MM.1S (cell line): Measurements from ENCODE around the gene ASPRV1.

ENCODE experiments used
- DNase-seq: peaks from one replicate; pipeline ENCODE4 v3.0.0-alpha.2; 2015
- H2AFZ ChIP-seq: fragments of 300-600 bp; sonication (generic); 2 replicates; pipeline ENCODE4 v1.6.0; 2016; ENCODE audit warnings: antibody characterized with exemption, low read length
- H3F3A ChIP-seq: fragments of 300-600 bp; sonication (generic); 2 replicates; pipeline ENCODE4 v1.6.1; 2016; ENCODE audit warnings: mild to moderate bottlenecking, antibody characterized with exemption, low read length, moderate library complexity, mixed read lengths; ENCODE audit not compliant: insufficient read depth
- H3K27ac ChIP-seq: fragments of 300-600 bp; sonication (generic); 2 replicates; pipeline ENCODE4 v1.5.1; 2016; ENCODE audit warnings: mild to moderate bottlenecking, low read length
- H3K27me3 ChIP-seq: fragments of 300-600 bp; sonication (generic); replicated peaks from 2 replicates; pipeline ENCODE4 v1.6.0; 2016; ENCODE audit warnings: low read length; ENCODE audit not compliant: insufficient read depth
- H3K36me3 ChIP-seq: fragments of 300-600 bp; sonication (generic); replicated peaks from 2 replicates; pipeline ENCODE4 v1.6.1; 2016; ENCODE audit warnings: mild to moderate bottlenecking, low read length, mixed read lengths; ENCODE audit not compliant: insufficient read depth
- H3K4me1 ChIP-seq: fragments of 300-600 bp; sonication (generic); 2 replicates; pipeline ENCODE4 v1.6.1; 2016; ENCODE audit warnings: low read length, mixed read lengths
- H3K4me2 ChIP-seq: fragments of 300-600 bp; sonication (generic); 2 replicates; pipeline ENCODE4 v1.6.0; 2016; ENCODE audit warnings: low read depth, low read length
- H3K4me3 ChIP-seq: fragments of 300-600 bp; sonication (generic); 2 replicates; pipeline ENCODE4 v1.5.1; 2016; ENCODE audit warnings: low read length, mixed read lengths
- H3K79me2 ChIP-seq: fragments of 300-600 bp; sonication (generic); 2 replicates; pipeline ENCODE4 v1.6.1; 2016; ENCODE audit warnings: mixed run types, low read length, mixed read lengths
- H3K9ac ChIP-seq: fragments of 300-600 bp; sonication (generic); 2 replicates; pipeline ENCODE4 v1.6.1; 2016; ENCODE audit warnings: low read length, mixed read lengths
- H3K9me2 ChIP-seq: fragments of 300-600 bp; sonication (generic); replicated peaks from 2 replicates; pipeline ENCODE4 v1.6.1; 2016; ENCODE audit warnings: mild to moderate bottlenecking, low read length, mixed read lengths; ENCODE audit not compliant: insufficient read depth
- H3K9me3 ChIP-seq: fragments of 300-600 bp; sonication (generic); replicated peaks from 2 replicates; pipeline ENCODE4 v1.6.1; 2016; ENCODE audit warnings: mild to moderate bottlenecking, low read length, mixed read lengths; ENCODE audit not compliant: insufficient read depth
- H4K20me1 ChIP-seq: fragments of 300-600 bp; sonication (generic); 2 replicates; pipeline ENCODE4 v1.6.1; 2016; ENCODE audit warnings: mild to moderate bottlenecking, low read length, moderate library complexity, mixed read lengths; ENCODE audit not compliant: insufficient read depth
- CTCF ChIP-seq: fragments of 300-600 bp; sonication (generic); IDR thresholded peaks from 2 replicates; pipeline ENCODE4 v1.5.1; 2016; ENCODE audit warnings: antibody characterized with exemption, low read length, mixed read lengths
- EZH2 ChIP-seq: fragments of 300-600 bp; sonication (generic); optimal IDR thresholded peaks from 2 replicates; pipeline ENCODE3; 2017; ENCODE audit warnings: low read depth, mild to moderate bottlenecking, antibody characterized with exemption, low read length, mixed read lengths
- EZH2phosphoT487 ChIP-seq: fragments of 300-600 bp; sonication (generic); IDR thresholded peaks from 2 replicates; pipeline ENCODE4 v1.6.1; 2018; ENCODE audit warnings: antibody characterized with exemption, low read length

The ASPRV1 gene

GRCh38 chr2:70008290-70008689 is 46.9 kb upstream of the ASPRV1 start:
- Histone ChIP-seq H3K9me2 (no peaks in the 10 kb centered on the region), H3F3A (no peaks in the 10 kb centered on the region), H3K36me3 (no peaks in the 10 kb centered on the region), H3K9me3 (no peaks in the 10 kb centered on the region), H3K27me3 (no peaks in the 10 kb centered on the region), H3K27ac (no peak overlapping the region), H4K20me1 (no peaks in the 10 kb centered on the region), H3K4me2 (no peak overlapping the region), H2AFZ (no peak overlapping the region), H3K4me3 (no peak overlapping the region), H3K79me2 (no peaks in the 10 kb centered on the region), H3K4me1 (no peaks in the 10 kb centered on the region), H3K9ac (no peak overlapping the region)
- DNase-seq: no peak
- TF ChIP-seq EZH2phosphoT487 (no peak), EZH2 (no peak), CTCF (no peak)

- no peaks in the 10 kb centered on the region for H4K20me1 ChIP-seq
- DNase-seq: no peak
- no peaks in the 10 kb centered on the region for H3K79me2 ChIP-seq
- H3F3A ChIP-seq: no peaks in the 10 kb centered on the region
- H3K9ac ChIP-seq: no peak overlapping the region
- H3K36me3 ChIP-seq: no peaks in the 10 kb centered on the region
- H3K27me3 ChIP-seq: no peaks in the 10 kb centered on the region
- no peak overlapping the region for H3K27ac ChIP-seq
- H3K4me1 ChIP-seq: no peaks in the 10 kb centered on the region
- no peak overlapping the region for H2AFZ ChIP-seq
- no peaks in the 10 kb centered on the region for H3K9me3 ChIP-seq
- no peak overlapping the region for H3K4me2 ChIP-seq
- no peak overlapping the region for H3K4me3 ChIP-seq
- no peaks in the 10 kb centered on the region for H3K9me2 ChIP-seq
- TF ChIP-seq CTCF (no peak), EZH2 (no peak), EZH2phosphoT487 (no peak)
These were observed 45.7 kb upstream of the ASPRV1 start for GRCh38 chr2:70007151-70007550.

- no peaks in the 10 kb centered on the region for H3K9me3 ChIP-seq
- no peak overlapping the region for H3K4me2 ChIP-seq
- H3K4me3 ChIP-seq: no peak overlapping the region
- H3K9me2 ChIP-seq: no peaks in the 10 kb centered on the region
- DNase-seq: no peak
- no peaks in the 10 kb centered on the region for H3K27me3 ChIP-seq
- no peak overlapping the region for H3K27ac ChIP-seq
- no peak overlapping the region for H2AFZ ChIP-seq
- H4K20me1 ChIP-seq: no peaks in the 10 kb centered on the region
- no peaks in the 10 kb centered on the region for H3K36me3 ChIP-seq
- H3K4me1 ChIP-seq: no peaks in the 10 kb centered on the region
- H3K9ac ChIP-seq: no peak overlapping the region
- TF ChIP-seq CTCF (no peak), EZH2 (no peak), EZH2phosphoT487 (no peak)
- H3F3A ChIP-seq: no peaks in the 10 kb centered on the region
- H3K79me2 ChIP-seq: no peaks in the 10 kb centered on the region
These were observed 45.0 kb upstream of the ASPRV1 start for GRCh38 chr2:70006447-70006784.
